Prostate gland (tissue), 2 donors: Measurements from ENCODE around the gene TNIP2. TPM values are rescaled to one million over a fixed set of nuclear protein-coding genes. Genes with fewer than 3 reads are reported as not detected.

Experiments
- DNase-seq: peaks from one replicate; pipeline ENCODE4 v3.0.0-alpha.2; 2019; ENCODE audit warnings: low spot score
- H3K27ac ChIP-seq, 2 donors: fragments of 200-600 bp; sonication (generic); 2 replicates each; pipeline ENCODE4 v1.5.1; 2017 to 2019
- H3K27me3 ChIP-seq: fragments of 200-600 bp; sonication (generic); replicated peaks from 2 replicates; pipeline ENCODE4 v1.5.1; 2019; ENCODE audit not compliant: insufficient read depth
- H3K36me3 ChIP-seq, 2 donors: fragments of 200-600 bp; sonication (generic); 1 replicate in 1 of 2; 2 replicates in 1 of 2; pipeline versions ENCODE4 v1.5.1 to v1.8.1; 2017 to 2019
- H3K4me1 ChIP-seq: fragments of 200-600 bp; sonication (generic); replicated peaks from 2 replicates; pipeline ENCODE4 v1.5.1; 2019
- H3K4me3 ChIP-seq, 2 donors: fragments of 200-600 bp; sonication (generic); 2 replicates each; pipeline ENCODE4 v1.5.1; 2017 to 2019
- H3K9me3 ChIP-seq: fragments of 200-600 bp; sonication (generic); 2 replicates; pipeline ENCODE4 v1.5.1; 2017
- POLR2A ChIP-seq: fragments of 450-650 bp; IDR thresholded peaks from one replicate; pipeline ENCODE4 v1.6.1; 2016; ENCODE audit warnings: antibody characterized with exemption, mild to moderate bottlenecking
- POLR2AphosphoS5 ChIP-seq: sonication (generic); formaldehyde crosslinking; IDR thresholded peaks from one replicate; pipeline ENCODE4 v1.6.1; 2017; ENCODE audit warnings: antibody characterized with exemption
- WGBS: methylation state at CpG from one replicate; pipeline ENCODE4 v1.1.5; 2018; 5-methylcytosine and 5-hydroxymethylcytosine counted together
- intact Hi-C: fragments of 100-400 bp; cut with DNase I; formaldehyde crosslinking; loops from one replicate; pipeline ENCODE4 v1.14.2; 2022
- total RNA-seq, 2 donors: library from RNA; depleted of rRNA; stranded (reverse); fragments of >200 nt; gene quantifications; one replicate each; pipeline ENCODE4 v1.1.0, GENCODE V29; 2016
- TF ChIP-seq, protein P1 (sequence below), 4 experiments: fragments of 200-600 bp in 2 of 4; fragments of 450-650 bp in 2 of 4; sonication (generic) in 2 of 4; IDR thresholded peaks; 1 replicate in 3 of 4; 2 replicates in 1 of 4; pipeline ENCODE4 v1.5.1; 2016 to 2019; ENCODE audit warnings: antibody characterized with exemption in 4 of 4, mild to moderate bottlenecking in 2 of 4, moderate library complexity in 2 of 4

Gene TNIP2
- total RNA-seq, 2 donors from 2014 or later, result 54.8 to 94.0 TPM

DNA sequence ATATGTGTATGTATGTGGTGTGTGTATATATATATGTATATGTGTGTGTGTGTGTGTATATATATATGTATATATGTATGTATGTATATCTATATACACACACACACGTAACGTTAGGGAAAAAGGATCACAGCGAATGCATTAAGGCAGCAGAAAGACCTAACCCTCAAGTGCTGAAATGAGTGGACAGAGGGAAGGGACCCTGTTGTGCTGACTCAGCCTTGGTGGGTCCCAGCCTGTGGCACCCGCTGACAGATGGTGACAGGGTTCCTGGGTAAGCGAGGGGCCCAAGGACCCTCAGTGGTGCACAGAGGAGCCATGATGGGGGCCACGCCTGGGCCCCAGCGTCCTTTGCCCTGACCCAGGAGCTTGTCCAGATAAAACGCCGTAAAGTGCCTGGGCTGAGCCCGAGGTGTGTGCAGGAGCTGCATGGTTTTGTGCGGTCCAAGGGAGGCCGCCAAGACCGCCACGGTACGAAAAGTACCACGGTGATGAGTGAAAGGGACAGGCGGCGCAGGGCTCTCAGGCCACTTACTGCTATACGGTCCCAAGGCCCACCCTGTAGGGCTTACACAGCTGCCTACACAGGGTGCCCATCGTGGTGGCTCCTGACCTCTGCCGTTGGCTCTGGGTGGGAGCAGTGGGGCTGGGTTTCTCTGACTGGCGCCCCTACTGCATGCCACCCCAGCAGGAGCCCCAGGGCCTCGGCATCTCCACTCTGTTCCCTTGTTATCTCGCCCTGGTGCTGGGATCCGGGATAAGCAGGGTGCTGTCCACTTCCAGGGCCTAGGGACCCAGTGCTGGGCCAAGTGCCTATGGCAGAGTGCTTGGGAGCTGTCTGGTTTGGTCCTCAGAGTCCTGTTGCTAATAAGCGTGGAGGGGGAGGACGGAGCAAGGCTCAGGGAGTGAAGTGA, 46.7 kb upstream of the TNIP2 start:
- WGBS, result 92% methylated on average over 27 of the region's 27 CpGs
- no peaks in the 10 kb centered on the region for H3K36me3 ChIP-seq
- H3K9me3 ChIP-seq, result no peaks in the 10 kb centered on the region
- no peaks in the 10 kb centered on the region for H3K27me3 ChIP-seq
- DNase-seq, result no peak
- TF ChIP-seq, protein P1, sequence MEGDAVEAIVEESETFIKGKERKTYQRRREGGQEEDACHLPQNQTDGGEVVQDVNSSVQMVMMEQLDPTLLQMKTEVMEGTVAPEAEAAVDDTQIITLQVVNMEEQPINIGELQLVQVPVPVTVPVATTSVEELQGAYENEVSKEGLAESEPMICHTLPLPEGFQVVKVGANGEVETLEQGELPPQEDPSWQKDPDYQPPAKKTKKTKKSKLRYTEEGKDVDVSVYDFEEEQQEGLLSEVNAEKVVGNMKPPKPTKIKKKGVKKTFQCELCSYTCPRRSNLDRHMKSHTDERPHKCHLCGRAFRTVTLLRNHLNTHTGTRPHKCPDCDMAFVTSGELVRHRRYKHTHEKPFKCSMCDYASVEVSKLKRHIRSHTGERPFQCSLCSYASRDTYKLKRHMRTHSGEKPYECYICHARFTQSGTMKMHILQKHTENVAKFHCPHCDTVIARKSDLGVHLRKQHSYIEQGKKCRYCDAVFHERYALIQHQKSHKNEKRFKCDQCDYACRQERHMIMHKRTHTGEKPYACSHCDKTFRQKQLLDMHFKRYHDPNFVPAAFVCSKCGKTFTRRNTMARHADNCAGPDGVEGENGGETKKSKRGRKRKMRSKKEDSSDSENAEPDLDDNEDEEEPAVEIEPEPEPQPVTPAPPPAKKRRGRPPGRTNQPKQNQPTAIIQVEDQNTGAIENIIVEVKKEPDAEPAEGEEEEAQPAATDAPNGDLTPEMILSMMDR (IDR thresholded peaks at IDR 0.05), result no peak
- no peak for TF ChIP-seq POLR2A
- TF ChIP-seq POLR2AphosphoS5, result no peak
- intact Hi-C loops, result no loop called here
- no peak overlapping the region for H3K27ac ChIP-seq
- no peak overlapping the region for H3K4me3 ChIP-seq
- peaks cover 41% of the 10 kb centered on the region for H3K4me1 ChIP-seq

DNA sequence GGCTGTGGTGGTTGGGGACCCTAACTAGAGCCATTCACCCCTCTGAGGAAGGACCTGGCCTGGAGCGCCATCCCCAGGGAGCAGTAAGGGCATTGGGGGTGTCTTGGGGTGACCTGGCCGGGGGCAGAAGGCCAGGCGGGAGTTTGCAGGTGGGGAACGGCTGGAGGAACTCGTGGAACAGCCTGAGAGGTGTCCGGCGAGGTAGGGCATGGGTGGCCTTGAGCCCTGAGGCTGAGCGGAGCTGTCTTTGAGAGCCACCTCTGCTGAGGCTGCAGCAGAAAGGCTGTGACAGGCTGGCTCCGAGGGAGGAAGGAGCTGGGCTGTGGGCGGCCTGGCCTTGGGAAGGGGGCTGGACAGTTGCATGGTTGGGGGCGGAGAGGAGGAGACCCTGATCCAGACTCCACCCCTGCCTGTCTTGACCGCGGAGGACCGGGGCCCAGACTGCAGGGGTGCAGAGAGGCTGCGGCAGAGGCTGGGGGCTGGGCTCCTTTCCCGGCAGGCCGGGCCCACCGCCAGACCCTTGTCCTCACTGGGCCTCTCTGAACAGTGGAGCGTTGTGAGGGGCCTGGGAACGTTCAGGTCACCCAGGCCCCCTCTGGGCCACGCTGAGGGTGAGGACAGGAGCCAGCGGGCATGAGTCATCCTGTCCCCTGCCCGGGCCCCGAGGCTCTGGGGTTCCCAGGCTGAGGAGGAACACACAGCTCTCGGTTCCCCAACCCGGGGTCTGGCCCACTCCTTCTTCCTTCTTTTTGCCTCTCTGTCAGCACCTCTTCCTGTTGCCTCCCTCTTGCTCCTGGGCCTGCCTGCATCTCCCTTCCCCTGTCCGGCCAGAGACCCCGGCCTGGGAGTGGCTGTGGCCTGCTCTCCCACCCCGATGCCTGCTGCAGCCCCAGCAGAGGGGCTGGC, 44.8 kb upstream of the TNIP2 start:
- H3K9me3 ChIP-seq, result no peaks in the 10 kb centered on the region
- peaks cover 40% of the 10 kb centered on the region for H3K4me1 ChIP-seq
- no peak for DNase-seq
- 22% methylated on average over 24 of the region's 29 CpGs for WGBS
- H3K27me3 ChIP-seq, result no peaks in the 10 kb centered on the region
- peak overlapping the region; percentile 63 to 76 for H3K27ac ChIP-seq
- intact Hi-C loops, result no loop called here
- H3K4me3 ChIP-seq, result peak overlapping the region in 1 of 2 donors; percentile 3
- TF ChIP-seq POLR2AphosphoS5, result peak; percentile 13
- TF ChIP-seq, protein P1 (IDR thresholded peaks at IDR 0.05), result no peak
- H3K36me3 ChIP-seq, result no peaks in the 10 kb centered on the region

DNA sequence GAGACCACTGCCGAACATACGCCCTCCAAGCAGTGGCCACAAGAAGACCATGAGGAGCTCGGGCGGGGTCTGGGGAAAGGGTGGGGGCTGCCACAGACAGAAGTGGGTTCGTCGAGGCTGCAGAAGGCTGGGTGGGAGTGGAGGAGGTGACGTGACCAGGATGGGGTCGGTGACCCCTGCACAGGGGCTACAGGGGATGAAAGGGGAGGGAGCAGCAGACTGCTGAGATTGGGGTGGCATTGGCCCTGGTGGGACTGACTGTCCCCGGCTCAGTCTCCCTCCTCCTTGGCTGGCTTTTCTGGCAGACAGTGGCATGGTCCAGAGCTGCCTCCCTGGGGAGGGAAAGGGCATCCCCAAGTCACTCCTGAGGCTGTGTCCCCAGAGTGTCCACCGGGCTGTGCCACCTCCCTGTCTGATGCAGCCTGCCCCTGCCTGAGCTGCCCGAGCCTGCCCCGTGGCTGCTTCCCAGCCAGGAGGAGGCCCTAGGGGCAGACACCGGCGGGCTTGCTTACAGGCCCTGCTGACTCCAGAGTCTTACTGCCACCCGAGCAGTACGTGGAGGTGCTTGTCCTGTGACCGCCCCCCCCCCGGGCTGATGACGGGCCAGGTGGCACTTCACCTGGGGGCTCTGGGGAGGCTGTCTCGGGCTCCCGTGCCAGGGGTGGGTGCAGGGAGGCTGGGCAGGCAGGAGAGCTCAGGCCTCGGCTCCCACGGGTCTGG, 44.0 kb upstream of the TNIP2 start:
- 51% methylated on average over 17 of the region's 23 CpGs for WGBS
- Histone ChIP-seq H3K9me3 (no peaks in the 10 kb centered on the region), H3K27ac (peak overlapping the region; percentile 63 to 76), H3K4me1 (peaks cover 31% of the 10 kb centered on the region), H3K27me3 (no peaks in the 10 kb centered on the region), H3K4me3 (peak overlapping the region in 1 of 2 donors; percentile 3), H3K36me3 (no peaks in the 10 kb centered on the region)
- intact Hi-C loops, result no loop called here
- no peak for DNase-seq
- TF ChIP-seq, protein P1 (IDR thresholded peaks at IDR 0.05), result peak in 1 of 4 experiments; percentile 15
- TF ChIP-seq POLR2A (peak; percentile 17), POLR2AphosphoS5 (no peak)

DNA sequence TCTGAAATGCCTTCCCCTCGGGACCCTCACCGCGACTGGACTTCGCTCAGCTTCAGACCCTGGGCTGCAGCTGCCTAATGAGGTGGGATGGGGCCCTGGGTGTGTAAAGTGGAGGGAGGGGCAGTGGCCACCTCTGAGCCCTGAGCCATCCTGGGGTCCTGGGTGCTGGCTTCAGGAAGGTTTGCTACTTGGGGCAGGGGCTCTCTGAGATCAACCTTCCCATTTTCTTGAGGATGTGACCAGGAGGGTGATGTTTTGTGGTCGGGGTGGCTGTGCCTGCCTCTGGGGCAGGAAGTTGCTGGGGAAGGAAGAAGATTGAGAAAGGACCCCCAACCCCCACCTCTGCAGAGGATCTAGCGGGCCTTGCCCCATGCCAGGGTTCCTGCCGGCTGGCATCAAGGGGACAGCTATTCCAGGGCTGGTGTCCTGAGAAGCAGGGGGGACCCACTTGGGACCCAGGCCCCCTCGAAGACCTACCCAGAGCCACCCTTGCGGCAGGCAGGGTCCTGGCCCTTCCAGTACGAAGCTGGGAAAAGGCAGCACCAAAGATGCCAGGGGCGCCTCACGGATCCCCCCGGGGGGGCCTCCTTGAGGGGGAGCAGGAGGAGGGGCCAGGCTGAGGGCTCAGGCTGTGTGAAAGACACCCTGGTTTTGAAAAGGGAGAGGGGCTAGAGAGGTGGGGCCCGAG, 43.2 kb upstream of the TNIP2 start:
- DNase-seq, result no peak
- no peak overlapping the region for H3K4me3 ChIP-seq

More for the DNA sequence above, 43.2 kb upstream of the TNIP2 start:
- peaks cover 35% of the 10 kb centered on the region for H3K4me1 ChIP-seq
- no peaks in the 10 kb centered on the region for H3K36me3 ChIP-seq
- intact Hi-C loops, result no loop called here
- peak overlapping the region; percentile 63 to 76 for H3K27ac ChIP-seq
- WGBS, result 60% methylated on average over 14 of the region's 14 CpGs
- no peaks in the 10 kb centered on the region for H3K27me3 ChIP-seq
- TF ChIP-seq POLR2A, result no peak
- TF ChIP-seq, protein P1 (IDR thresholded peaks at IDR 0.05), result no peak
- no peak for TF ChIP-seq POLR2AphosphoS5
- no peaks in the 10 kb centered on the region for H3K9me3 ChIP-seq
